ENCODE measurements around the gene MYBPHL. TPM values are rescaled to one million over a fixed set of nuclear protein-coding genes. Genes with fewer than 3 reads are reported as not detected.
A peak's percentile ranks its signal among the peaks of the same experiment; 100 is the strongest.
"Not testable (repeated sequence)": the region's sequence is repeated elsewhere in the genome, so short reads cannot be mapped to it uniquely, and the experiment has no call there.

Gene MYBPHL
- total RNA-seq, 4 donors from 2014 or later: 3.1 TPM; not detected in 3

DNA sequence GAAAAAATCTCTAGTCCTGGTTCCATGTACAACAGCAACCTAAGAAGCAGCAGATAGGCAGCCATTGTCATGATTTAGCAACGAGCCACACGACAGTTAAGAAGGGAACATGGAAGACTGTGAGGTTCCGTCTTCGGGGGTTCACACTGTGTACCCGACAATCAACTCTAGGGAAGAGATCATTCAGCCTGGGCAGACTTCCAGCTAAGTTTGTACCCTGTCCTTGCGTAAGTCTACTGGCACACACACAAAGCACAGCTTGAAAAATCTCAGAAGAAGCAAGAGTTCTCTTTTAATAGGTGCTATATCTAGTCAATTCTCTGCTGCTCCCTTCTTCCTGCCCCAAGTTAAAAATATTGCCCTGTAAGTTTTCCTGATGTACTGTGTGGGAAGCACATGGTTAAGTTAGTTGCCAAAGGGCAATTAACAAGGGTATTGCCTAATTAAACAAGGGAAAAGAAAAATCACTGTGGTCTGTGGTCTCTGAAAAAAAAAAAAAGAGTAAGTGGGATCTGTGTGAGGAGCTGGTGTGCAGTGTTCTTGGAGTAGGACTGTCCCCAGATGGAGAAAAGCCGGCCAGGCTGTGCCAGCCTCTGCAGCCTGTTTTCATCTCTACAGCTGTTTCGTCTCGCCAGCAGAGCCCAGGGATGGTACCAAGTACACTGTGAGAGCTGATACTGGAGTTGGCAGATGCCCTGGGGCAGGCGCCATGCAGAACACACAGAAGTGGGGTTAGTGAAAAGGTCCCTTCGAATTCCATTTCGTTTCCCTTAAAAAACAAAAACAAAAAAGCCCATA, 6.4 kb upstream of the MYBPHL start:
- H3K9me3 ChIP-seq: no peaks in the 10 kb centered on the region
- in situ Hi-C loops (cut with MboI; ENCODE audit: low sequenced_read_pairs in 4 of 4): no loop called here
- H3K4me3 ChIP-seq: no peak overlapping the region
- peak overlapping the region in 3 of 4 donors; percentile 1 to 64 (median 51) for H3K27ac ChIP-seq
- DNase-seq (peak in 1 of 2 donors; percentile 52), ATAC-seq (peak in 1 of 2 donors; percentile 43)
- H3K4me1 ChIP-seq: peaks cover 9 to 22% of the 10 kb centered on the region in 2 donors
- H3K36me3 ChIP-seq: peaks cover 0 to 92% of the 10 kb centered on the region in 2 donors
- no peaks in the 10 kb centered on the region for H3K27me3 ChIP-seq
- intact Hi-C loops (cut with DNase I; ENCODE audit: low total_unique reads): no loop called here
- no peak for TF ChIP-seq POLR2A (IDR thresholded peaks at IDR 0.05)
- TF ChIP-seq, protein P1, sequence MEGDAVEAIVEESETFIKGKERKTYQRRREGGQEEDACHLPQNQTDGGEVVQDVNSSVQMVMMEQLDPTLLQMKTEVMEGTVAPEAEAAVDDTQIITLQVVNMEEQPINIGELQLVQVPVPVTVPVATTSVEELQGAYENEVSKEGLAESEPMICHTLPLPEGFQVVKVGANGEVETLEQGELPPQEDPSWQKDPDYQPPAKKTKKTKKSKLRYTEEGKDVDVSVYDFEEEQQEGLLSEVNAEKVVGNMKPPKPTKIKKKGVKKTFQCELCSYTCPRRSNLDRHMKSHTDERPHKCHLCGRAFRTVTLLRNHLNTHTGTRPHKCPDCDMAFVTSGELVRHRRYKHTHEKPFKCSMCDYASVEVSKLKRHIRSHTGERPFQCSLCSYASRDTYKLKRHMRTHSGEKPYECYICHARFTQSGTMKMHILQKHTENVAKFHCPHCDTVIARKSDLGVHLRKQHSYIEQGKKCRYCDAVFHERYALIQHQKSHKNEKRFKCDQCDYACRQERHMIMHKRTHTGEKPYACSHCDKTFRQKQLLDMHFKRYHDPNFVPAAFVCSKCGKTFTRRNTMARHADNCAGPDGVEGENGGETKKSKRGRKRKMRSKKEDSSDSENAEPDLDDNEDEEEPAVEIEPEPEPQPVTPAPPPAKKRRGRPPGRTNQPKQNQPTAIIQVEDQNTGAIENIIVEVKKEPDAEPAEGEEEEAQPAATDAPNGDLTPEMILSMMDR (IDR thresholded peaks at IDR 0.05 in 4 of 5, conservative IDR thresholded peaks at IDR 0.05 in 1 of 5): no peak

DNA sequence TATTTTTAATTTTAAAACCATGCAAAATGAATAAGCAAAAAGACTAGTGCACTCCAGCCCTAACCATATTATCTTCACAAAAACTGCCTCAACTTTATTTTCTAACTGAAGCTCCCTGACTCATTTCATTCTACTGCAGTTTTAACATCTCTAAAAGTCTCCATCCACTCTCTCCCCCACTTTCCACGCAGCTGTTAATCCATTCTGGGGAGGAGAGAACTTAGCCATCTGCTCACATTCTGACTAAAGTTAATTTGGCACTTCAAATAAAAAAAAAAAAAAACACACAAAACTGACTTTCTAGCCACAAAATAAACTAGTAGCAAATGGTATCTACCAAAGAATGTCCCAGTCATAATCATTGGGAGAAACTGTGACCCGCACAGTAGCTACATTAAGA, 5.4 kb upstream of the MYBPHL start:
- DNase-seq (no peak), ATAC-seq (no peak)
- peaks cover 16 to 31% of the 10 kb centered on the region in 2 donors for H3K4me1 ChIP-seq
- no peaks in the 10 kb centered on the region for H3K9me3 ChIP-seq
- in situ Hi-C loops (cut with MboI; ENCODE audit: low sequenced_read_pairs in 4 of 4) (no loop called here), intact Hi-C loops (cut with DNase I; ENCODE audit: low total_unique reads) (no loop called here)
- no peak for TF ChIP-seq POLR2A (IDR thresholded peaks at IDR 0.05)
- TF ChIP-seq, protein P1 (IDR thresholded peaks at IDR 0.05 in 4 of 5, conservative IDR thresholded peaks at IDR 0.05 in 1 of 5): no peak
- no peaks in the 10 kb centered on the region for H3K27me3 ChIP-seq
- H3K4me3 ChIP-seq: no peak overlapping the region
- no peak overlapping the region for H3K27ac ChIP-seq
- H3K36me3 ChIP-seq: peaks cover 0 to 83% of the 10 kb centered on the region in 2 donors

DNA sequence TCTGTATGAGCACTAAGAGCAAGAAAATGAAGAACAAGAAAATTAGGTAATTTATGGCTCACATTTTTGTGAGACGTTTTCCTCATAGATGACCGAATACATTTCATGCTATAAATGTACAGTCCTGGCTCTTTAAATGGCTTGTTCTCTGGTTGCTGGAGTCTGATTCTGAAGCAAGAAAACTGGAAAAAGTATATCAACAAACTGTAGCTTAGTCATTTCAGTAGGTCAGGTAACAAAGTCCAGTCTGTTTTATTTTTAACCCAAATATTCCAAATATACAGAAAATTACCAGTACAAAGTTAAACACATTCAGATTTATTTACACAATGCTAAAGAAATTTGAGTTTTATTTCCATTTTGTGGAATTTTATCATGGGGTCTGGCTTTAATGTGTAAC, 2.5 kb upstream of the MYBPHL start:
- no peak overlapping the region for H3K27ac ChIP-seq
- intact Hi-C loops (cut with DNase I; ENCODE audit: low total_unique reads): no loop called here
- TF ChIP-seq, protein P1 (IDR thresholded peaks at IDR 0.05 in 4 of 5, conservative IDR thresholded peaks at IDR 0.05 in 1 of 5): no peak
- TF ChIP-seq POLR2A (IDR thresholded peaks at IDR 0.05): no peak
- H3K9me3 ChIP-seq: no peaks in the 10 kb centered on the region
- in situ Hi-C loops (cut with MboI; ENCODE audit: low sequenced_read_pairs in 4 of 4): no loop called here
- DNase-seq (no peak), ATAC-seq (no peak)
- H3K27me3 ChIP-seq: no peaks in the 10 kb centered on the region
- no peak overlapping the region for H3K4me3 ChIP-seq
- H3K36me3 ChIP-seq: peaks cover 0 to 55% of the 10 kb centered on the region in 2 donors
- H3K4me1 ChIP-seq: peaks cover 28 to 59% of the 10 kb centered on the region in 2 donors

DNA sequence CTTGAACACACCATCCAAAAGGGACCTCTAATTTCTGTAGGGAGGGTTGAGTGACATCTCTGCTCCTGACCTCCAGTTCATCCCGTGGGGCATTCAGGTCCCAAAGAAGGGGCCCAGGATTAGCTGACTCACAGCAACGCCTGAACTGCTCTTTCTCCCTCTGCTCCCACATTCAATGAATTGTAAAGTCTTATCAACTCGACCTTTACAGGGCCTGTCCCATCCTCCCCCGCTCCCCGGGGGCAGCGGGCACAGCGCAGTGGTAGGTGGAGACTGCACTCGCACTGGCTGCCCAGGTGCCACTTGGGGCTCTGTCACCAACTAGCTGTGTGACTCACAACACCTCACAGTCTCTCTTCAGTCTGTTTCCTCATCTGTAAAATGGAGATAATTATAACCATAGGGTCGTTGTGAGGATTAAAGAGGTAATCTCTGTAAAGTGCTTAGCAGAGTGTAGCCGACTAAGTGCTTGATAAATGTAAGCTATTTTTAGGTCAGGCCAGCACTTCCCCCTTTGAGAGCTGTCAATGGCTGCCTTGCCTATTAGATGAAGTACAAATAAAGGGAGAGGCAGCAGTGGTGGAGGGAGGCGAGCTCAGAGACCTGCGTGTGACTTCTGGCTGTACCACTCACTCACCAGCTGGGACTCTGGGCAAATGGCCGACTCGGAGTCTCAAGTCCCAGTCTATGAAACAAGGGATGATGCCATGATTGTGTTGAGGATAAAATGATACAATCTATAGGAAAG, 637 bp upstream of the MYBPHL start:
- peaks cover 0 to 36% of the 10 kb centered on the region in 2 donors for H3K36me3 ChIP-seq
- H3K4me1 ChIP-seq: peaks cover 20 to 49% of the 10 kb centered on the region in 2 donors
- no peak overlapping the region for H3K4me3 ChIP-seq
- ATAC-seq: peak; percentile 24 to 49
- intact Hi-C loops (cut with DNase I; ENCODE audit: low total_unique reads) (no loop called here), in situ Hi-C loops (cut with MboI; ENCODE audit: low sequenced_read_pairs in 4 of 4) (no loop called here)
- peak; percentile 49 to 59 for DNase-seq
- TF ChIP-seq, protein P1 (IDR thresholded peaks at IDR 0.05 in 4 of 5, conservative IDR thresholded peaks at IDR 0.05 in 1 of 5): no peak
- no peak for TF ChIP-seq POLR2A (IDR thresholded peaks at IDR 0.05)
- H3K27ac ChIP-seq: peak overlapping the region in 3 of 4 donors; percentile 52 to 74 (median 58)
- H3K9me3 ChIP-seq: no peaks in the 10 kb centered on the region
- H3K27me3 ChIP-seq: no peaks in the 10 kb centered on the region

DNA sequence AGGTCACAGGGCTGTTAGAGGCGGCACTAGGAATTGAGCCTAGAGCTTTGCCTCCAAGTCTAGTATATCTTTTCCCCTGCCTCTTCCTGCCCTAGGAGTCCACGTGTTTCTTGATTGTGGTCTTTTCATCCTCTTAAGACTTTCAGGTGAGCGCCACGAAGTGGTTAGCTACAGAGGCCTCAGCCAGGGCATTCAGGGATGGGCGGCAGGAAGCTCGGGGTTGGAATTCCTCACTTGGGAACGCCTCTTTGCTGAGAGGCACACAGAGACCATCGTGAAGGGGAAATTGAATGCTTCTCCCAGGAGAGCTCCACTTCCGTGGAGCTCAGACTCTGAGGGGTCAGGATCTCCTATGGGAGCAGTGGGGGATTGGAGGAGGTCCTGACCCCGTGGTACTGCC, 820 bp downstream of the MYBPHL start:
- Histone ChIP-seq H3K36me3 (peaks cover 0 to 21% of the 10 kb centered on the region in 2 donors), H3K4me1 (peaks cover 20 to 49% of the 10 kb centered on the region in 2 donors), H3K27ac (peak overlapping the region in 3 of 4 donors; percentile 8 to 74 (median 47))
- H3K4me3 ChIP-seq; ATAC-seq; H3K27me3 ChIP-seq; in situ Hi-C loops (cut with MboI; ENCODE audit: low sequenced_read_pairs in 4 of 4); intact Hi-C loops (cut with DNase I; ENCODE audit: low total_unique reads); H3K9me3 ChIP-seq; DNase-seq: not testable (repeated sequence)
